ENCODE data around the gene SPAG16.

GRCh38 chr2:213320604-213321003 is 36.3 kb downstream of the SPAG16 start:
- TF ChIP-seq CTCF (IDR thresholded peaks at IDR 0.05 in 4 of 5, conservative IDR thresholded peaks at IDR 0.05 in 1 of 5), result no peak
- no peak for TF ChIP-seq POLR2A (IDR thresholded peaks at IDR 0.05)
